Measurements from ENCODE around the gene MMP21. TPM values are rescaled to one million over a fixed set of nuclear protein-coding genes. Genes with fewer than 3 reads are reported as not detected.
A peak's percentile ranks its signal among the peaks of the same experiment; 100 is the strongest.

Gene MMP21
- polyA plus RNA-seq, 2 of the 4 experiments (the other 2 are of a cell fraction): 0.04 TPM; not detected in 1

GRCh38 chr10:125744909-125745308 is 30.7 kb downstream of the MMP21 start:
- H3K4me1 ChIP-seq: no peaks in the 10 kb centered on the region
- POLR2A ChIA-PET: no interaction called here
- no peak overlapping the region for H3K27ac ChIP-seq
- no peaks in the 10 kb centered on the region for H3K9me3 ChIP-seq
- no peak for ATAC-seq
- WGBS (ENCODE audit: missing lambda C conversion rate): 95% methylated on average over 2 of the region's 2 CpGs
- no peak for FAIRE-seq
- CTCF ChIA-PET: no interaction called here
- no peak for DNase-seq (ENCODE audit: low read depth in 1 of 2, low spot score in 1 of 2)
- no peak overlapping the region for H3K4me3 ChIP-seq
- H3K4me2 ChIP-seq: no peak overlapping the region
- no peak for TF ChIP-seq HOXB5 (CRISPR knock-in tag; IDR thresholded peaks at IDR 0.05)
- no peak for TF ChIP-seq SMC3 (IDR thresholded peaks at IDR 0.05)
- no peak for TF ChIP-seq BHLHE40 (IDR thresholded peaks at IDR 0.05; ENCODE audit: low read depth, low read length)
- no peak for TF ChIP-seq ATOH8 (CRISPR knock-in tag; IDR thresholded peaks at IDR 0.05; ENCODE audit: low read depth)
- TF ChIP-seq ZFP36 (IDR thresholded peaks at IDR 0.05; ENCODE audit: borderline replicate concordance, partially characterized antibody): no peak
- no peak for TF ChIP-seq KDM1A (IDR thresholded peaks at IDR 0.05; ENCODE audit: low read depth)
- TF ChIP-seq TP53 (CRISPR knock-in tag; IDR thresholded peaks at IDR 0.05): no peak
- TF ChIP-seq PHF8 (IDR thresholded peaks at IDR 0.05; ENCODE audit: borderline replicate concordance, low read depth): no peak
- TF ChIP-seq HES2 (IDR thresholded peaks at IDR 0.05): no peak
- no peak for TF ChIP-seq FOSB (CRISPR knock-in tag; IDR thresholded peaks at IDR 0.05)

GRCh38 chr10:125742465-125742864 is 33.2 kb downstream of the MMP21 start:
- WGBS (ENCODE audit: missing lambda C conversion rate): 56% methylated on average over 2 of the region's 2 CpGs

GRCh38 chr10:125739994-125740679 is 35.5 kb downstream of the MMP21 start:
- DNase-seq (ENCODE audit: low read depth in 1 of 2, low spot score in 1 of 2): no peak
- ChIA-PET CTCF (no interaction called here), POLR2A (no interaction called here)
- 93% methylated on average over 7 of the region's 7 CpGs for WGBS (ENCODE audit: missing lambda C conversion rate)
- ATAC-seq: no peak
- H3K4me2 ChIP-seq: no peak overlapping the region
- no peak overlapping the region for H3K4me3 ChIP-seq
- no peak overlapping the region for H3K27ac ChIP-seq
- no peaks in the 10 kb centered on the region for H3K9me3 ChIP-seq
- no peaks in the 10 kb centered on the region for H3K4me1 ChIP-seq
- FAIRE-seq: no peak
- TF ChIP-seq CHD2 (IDR thresholded peaks at IDR 0.05; ENCODE audit: low read length, partially characterized antibody) (no peak), E2F6 (IDR thresholded peaks at IDR 0.05; ENCODE audit: borderline replicate concordance, low read depth) (no peak), ATOH8 (CRISPR knock-in tag; IDR thresholded peaks at IDR 0.05; ENCODE audit: low read depth) (no peak), CTCF (IDR thresholded peaks at IDR 0.05) (no peak), SREBF2 (IDR thresholded peaks at IDR 0.05) (no peak), CBX8 (IDR thresholded peaks at IDR 0.05) (no peak), REST (IDR thresholded peaks at IDR 0.05) (no peak), NR3C1 (IDR thresholded peaks at IDR 0.05) (no peak)

More at GRCh38 chr10:125742465-125742864, 33.2 kb downstream of the MMP21 start:
- Histone ChIP-seq H3K4me3 (no peak overlapping the region), H3K4me2 (no peak overlapping the region), H3K4me1 (no peaks in the 10 kb centered on the region), H3K27ac (no peak overlapping the region), H3K9me3 (no peaks in the 10 kb centered on the region)
- ChIA-PET POLR2A (no interaction called here), CTCF (interaction anchor here (1.0 kb wide), 1 partner anchor 15 kb away, joined by 3 read pairs; no protein-coding TSS in a partner anchor)
- TF ChIP-seq CTCF (IDR thresholded peaks at IDR 0.05) (peak; percentile 42; the same call in 2 of the 3 replicates), RAD21 (conservative IDR thresholded peaks at IDR 0.05 in 1 of 2, IDR thresholded peaks at IDR 0.05 in 1 of 2) (peak; percentile 24 to 33; a peak in 1 of 5 replicates), HOXA7 (CRISPR knock-in tag; IDR thresholded peaks at IDR 0.05) (no peak)
- DNase-seq (ENCODE audit: low read depth in 1 of 2, low spot score in 1 of 2) (peak in 1 of 2 experiments; percentile 2), ATAC-seq (0 out of 6 replicates have a peak, but pooled peaks of 1 of the 2 experiments have one; percentile 43), FAIRE-seq (no peak)
